Endothelial cell of umbilical vein (primary cell): Measurements from ENCODE around the gene RASA1. TPM values are rescaled to one million over a fixed set of nuclear protein-coding genes. Genes with fewer than 3 reads are reported as not detected.

Experiments
- BruUV-seq: library from RNA; stranded (reverse); fragments of 400-500 nt; replicated peaks from 2 replicates; lab custom pipeline; 2021; lab: Mats Ljungman, UMichigan
- CTCF ChIA-PET: fragments of 300-600, 350-600 bp; sonication (Branson Sonifier 250); formaldehyde crosslinking; loops from one replicate; lab custom pipeline; 2021; ENCODE audit warnings: antibody characterized with exemption, inconsistent platforms; lab: Charles Lee
- POLR2A ChIA-PET: fragments of 300-600, 350-600 bp; sonication (Branson Sonifier 250); formaldehyde crosslinking; loops from one replicate; lab custom pipeline; 2021; ENCODE audit warnings: antibody characterized with exemption, inconsistent platforms; lab: Charles Lee
- DNase-seq: peaks from one replicate; pipeline ENCODE4 v3.0.0-alpha.2; 2011; ENCODE audit warnings: low read depth, low spot score
- FAIRE-seq: peaks from 2 replicates; lab custom pipeline; 2011; peaks lifted over from hg19 to GRCh38; lab: Jason Lieb, UNC
- H2AFZ ChIP-seq: 2 replicates; pipeline ENCODE4 v1.6.0; 2012; ENCODE audit warnings: low read depth, low read length, control low read depth, inconsistent platforms
- H3K27ac ChIP-seq: 2 replicates; pipeline ENCODE4 v1.5.1; 2011; ENCODE audit warnings: low read depth, mild to moderate bottlenecking, control low read depth, low read length, moderate library complexity; ENCODE audit not compliant: insufficient read depth
- H3K27me3 ChIP-seq, 2 experiments: 2 replicates each; pipeline versions ENCODE4 v1.6.0 to v1.6.1; 2011; ENCODE audit warnings: low read length in 2 of 2, mixed read lengths in 1 of 2; ENCODE audit not compliant: control insufficient read depth in 2 of 2, insufficient read depth in 2 of 2
- H3K36me3 ChIP-seq, 2 experiments: 2 replicates in 1 of 2; 3 replicates in 1 of 2; pipeline ENCODE4 v1.5.1; 2011; ENCODE audit warnings: low read length in 2 of 2, mild to moderate bottlenecking in 1 of 2, moderate library complexity in 1 of 2; ENCODE audit not compliant: control insufficient read depth in 2 of 2, insufficient read depth in 2 of 2; ENCODE audit errors: extremely low read depth in 1 of 2
- H3K4me1 ChIP-seq: 3 replicates; pipeline ENCODE4 v1.5.1; 2011; ENCODE audit warnings: mild to moderate bottlenecking, low read length; ENCODE audit not compliant: control insufficient read depth, insufficient read depth; ENCODE audit errors: extremely low read depth
- H3K4me2 ChIP-seq: 2 replicates; pipeline ENCODE4 v1.6.1; 2011; ENCODE audit warnings: low read length, control low read depth, mixed read lengths; ENCODE audit not compliant: insufficient read depth
- H3K4me3 ChIP-seq, 3 experiments: fragments of 200-600 bp in 1 of 3; sonication (generic), shearing (Covaris generic) in 1 of 3; replicated peaks in 1 of 3; 2 replicates each; pipeline ENCODE4 v1.5.1; 2011 to 2016; ENCODE audit warnings: control low read depth in 3 of 3, low read length in 3 of 3, mild to moderate bottlenecking in 2 of 3, inconsistent platforms in 1 of 3, low read depth in 1 of 3, moderate library complexity in 1 of 3; ENCODE audit not compliant: insufficient read depth in 1 of 3
- H3K79me2 ChIP-seq: 2 replicates; pipeline ENCODE4 v1.6.0; 2012; ENCODE audit warnings: low read length, inconsistent platforms; ENCODE audit not compliant: control insufficient read depth, insufficient read depth
- H3K9ac ChIP-seq: replicated peaks from 2 replicates; pipeline ENCODE3; 2011; ENCODE audit warnings: low read length, control low read depth; ENCODE audit not compliant: insufficient read depth; ENCODE audit errors: extremely low read depth
- H3K9me1 ChIP-seq: replicated peaks from 3 replicates; pipeline ENCODE4 v1.6.0; 2011; ENCODE audit warnings: mild to moderate bottlenecking, low read length; ENCODE audit not compliant: control insufficient read depth, insufficient read depth; ENCODE audit errors: extremely low read depth
- H3K9me3 ChIP-seq: replicated peaks from 2 replicates; pipeline ENCODE4 v1.5.1; 2012; ENCODE audit warnings: low read length, inconsistent platforms; ENCODE audit not compliant: control insufficient read depth, insufficient read depth
- H4K20me1 ChIP-seq: replicated peaks from 2 replicates; pipeline ENCODE3; 2011; ENCODE audit warnings: mild to moderate bottlenecking, low read length; ENCODE audit not compliant: control insufficient read depth, insufficient read depth; ENCODE audit errors: extremely low read depth
- EZH2 ChIP-seq: IDR thresholded peaks from 2 replicates; pipeline ENCODE4 v1.6.1; 2012; ENCODE audit warnings: borderline replicate concordance, low read depth, mild to moderate bottlenecking, moderate library complexity, low read length, inconsistent platforms; ENCODE audit not compliant: severe bottlenecking
- FOS ChIP-seq: IDR thresholded peaks from 2 replicates; pipeline ENCODE4 v1.6.1; 2011; ENCODE audit warnings: mild to moderate bottlenecking, low read length, moderate library complexity, borderline replicate concordance; ENCODE audit not compliant: insufficient read depth
- GATA2 ChIP-seq: IDR thresholded peaks from 2 replicates; pipeline ENCODE4 v1.7.0; 2011; ENCODE audit warnings: low read depth, mild to moderate bottlenecking, moderate library complexity, mixed read lengths, low read length; ENCODE audit not compliant: insufficient read length, insufficient read depth
- JUN ChIP-seq: IDR thresholded peaks from 2 replicates; pipeline ENCODE4 v1.6.1; 2011; ENCODE audit warnings: borderline replicate concordance, low read depth; ENCODE audit not compliant: insufficient read length, insufficient read depth
- MYC ChIP-seq: IDR thresholded peaks from one replicate; pipeline ENCODE4 v1.6.1; 2011; ENCODE audit warnings: mild to moderate bottlenecking, low read depth, low read length
- POLR2A ChIP-seq: IDR thresholded peaks from 2 replicates; pipeline ENCODE4 v1.6.1; 2012; ENCODE audit warnings: low read depth, mild to moderate bottlenecking, control low read depth, low read length
- POLR2AphosphoS5 ChIP-seq: IDR thresholded peaks from 2 replicates; pipeline ENCODE4 v1.6.1; 2012; ENCODE audit warnings: low read depth, mild to moderate bottlenecking, control low read depth, low read length, moderate library complexity; ENCODE audit not compliant: insufficient read depth
- dilution Hi-C: fragments of 300-500 bp; cut with MboI; formaldehyde crosslinking; loops from one replicate; pipeline ENCODE4 v1.15.0; 2019; ENCODE audit warnings: low sequenced_read_pairs; ENCODE audit not compliant: extremely low pct_ligation_motif_present
- intact Hi-C: fragments of 100-400 bp; cut with micrococcal nuclease; formaldehyde crosslinking; loops from one replicate; pipeline ENCODE4 v1.10.0; 2022
- polyA plus RNA-seq, 4 experiments: library from polyadenylated mRNA; depleted of rRNA in 3 of 4; stranded (reverse) in 3 of 4; unstranded in 1 of 4; fragments of >200 nt; gene quantifications; 2 replicates each; pipeline versions ENCODE4 v1.2.1 to v1.2.3, GENCODE V29; 2011 to 2012; ENCODE audit warnings: missing spikeins in 1 of 4
- total RNA-seq: library from RNA; stranded (reverse); gene quantifications from 2 replicates; pipeline ENCODE4 v1.2.3, GENCODE V29; 2021
- TF ChIP-seq, protein P1 (sequence below): IDR thresholded peaks from 2 replicates; pipeline ENCODE4 v1.6.1; 2011; ENCODE audit not compliant: insufficient read depth, insufficient read length
- TF ChIP-seq, protein P2 (sequence below), 2 donors: IDR thresholded peaks; 1 replicate in 1 of 2; 2 replicates in 1 of 2; pipeline ENCODE4 v1.5.1; 2011; ENCODE audit warnings: low read length in 2 of 2, mild to moderate bottlenecking in 2 of 2, moderate library complexity in 2 of 2, control low read depth in 1 of 2, inconsistent platforms in 1 of 2, low read depth in 1 of 2; ENCODE audit not compliant: insufficient read depth in 1 of 2; ENCODE audit errors: extremely low read depth in 1 of 2

RASA1 gene
- total and polyA plus RNA-seq, 2 donors (not counting 3 experiments of a cell fraction or from before 2014, with no cell fraction given), result 23.1 to 42.0 TPM

DNA sequence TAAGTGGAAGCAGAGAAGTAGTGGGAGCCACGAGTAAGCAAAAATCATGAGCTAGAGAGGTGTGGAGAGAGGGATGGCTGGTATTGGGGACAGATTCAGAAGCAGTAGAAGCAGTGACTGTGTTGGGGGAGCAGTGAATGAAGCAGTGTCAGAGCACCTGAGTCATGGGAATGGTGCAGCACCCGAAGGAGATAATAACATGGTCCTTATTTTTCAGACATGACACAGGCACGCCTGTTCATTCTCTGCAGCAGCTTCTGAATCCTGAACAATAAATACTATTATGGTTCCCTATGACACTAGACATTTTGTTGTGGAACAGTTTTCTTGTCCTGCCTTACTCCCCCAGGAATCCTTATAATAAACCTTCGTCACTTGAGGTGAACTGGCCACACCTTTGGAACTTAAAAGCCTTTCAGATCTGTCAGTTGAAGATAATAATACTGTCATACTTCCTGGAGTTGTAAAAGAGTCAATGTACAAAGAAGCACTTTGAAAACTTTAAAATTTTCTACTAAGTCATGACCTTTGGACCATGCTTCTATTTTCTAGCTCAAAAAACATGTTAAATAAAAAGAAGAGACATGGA is 7.0 kb upstream of the RASA1 start:
- ChIA-PET POLR2A (no interaction called here), CTCF (interaction anchor here (1.4 to 1.6 kb wide), 2 partner anchors 65 to 140 kb away, joined by 4 to 6 read pairs; no protein-coding TSS in a partner anchor)
- no peaks in the 10 kb centered on the region for H3K36me3 ChIP-seq
- no peak for DNase-seq
- TF ChIP-seq POLR2A (no peak), JUN (no peak), GATA2 (no peak), EZH2 (no peak), MYC (no peak), FOS (no peak), POLR2AphosphoS5 (no peak)
- TF ChIP-seq, protein P1, sequence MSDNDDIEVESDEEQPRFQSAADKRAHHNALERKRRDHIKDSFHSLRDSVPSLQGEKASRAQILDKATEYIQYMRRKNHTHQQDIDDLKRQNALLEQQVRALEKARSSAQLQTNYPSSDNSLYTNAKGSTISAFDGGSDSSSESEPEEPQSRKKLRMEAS, result no peak
- TF ChIP-seq, protein P2, sequence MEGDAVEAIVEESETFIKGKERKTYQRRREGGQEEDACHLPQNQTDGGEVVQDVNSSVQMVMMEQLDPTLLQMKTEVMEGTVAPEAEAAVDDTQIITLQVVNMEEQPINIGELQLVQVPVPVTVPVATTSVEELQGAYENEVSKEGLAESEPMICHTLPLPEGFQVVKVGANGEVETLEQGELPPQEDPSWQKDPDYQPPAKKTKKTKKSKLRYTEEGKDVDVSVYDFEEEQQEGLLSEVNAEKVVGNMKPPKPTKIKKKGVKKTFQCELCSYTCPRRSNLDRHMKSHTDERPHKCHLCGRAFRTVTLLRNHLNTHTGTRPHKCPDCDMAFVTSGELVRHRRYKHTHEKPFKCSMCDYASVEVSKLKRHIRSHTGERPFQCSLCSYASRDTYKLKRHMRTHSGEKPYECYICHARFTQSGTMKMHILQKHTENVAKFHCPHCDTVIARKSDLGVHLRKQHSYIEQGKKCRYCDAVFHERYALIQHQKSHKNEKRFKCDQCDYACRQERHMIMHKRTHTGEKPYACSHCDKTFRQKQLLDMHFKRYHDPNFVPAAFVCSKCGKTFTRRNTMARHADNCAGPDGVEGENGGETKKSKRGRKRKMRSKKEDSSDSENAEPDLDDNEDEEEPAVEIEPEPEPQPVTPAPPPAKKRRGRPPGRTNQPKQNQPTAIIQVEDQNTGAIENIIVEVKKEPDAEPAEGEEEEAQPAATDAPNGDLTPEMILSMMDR (IDR thresholded peaks at IDR 0.05; ENCODE audit: extremely low read depth in 1 of 2, insufficient read depth in 1 of 2, low read depth in 1 of 2, low read length in 2 of 2), result no peak
- H3K27ac ChIP-seq, result no peak overlapping the region
- H3K4me3 ChIP-seq, result no peak overlapping the region
- no peaks in the 10 kb centered on the region for H3K79me2 ChIP-seq
- dilution Hi-C loops (no loop called here), intact Hi-C loops (no loop called here)
- no peak overlapping the region for H3K4me2 ChIP-seq
- no peak overlapping the region for H2AFZ ChIP-seq
- H3K9me3 ChIP-seq, result no peaks in the 10 kb centered on the region
- H3K9me1 ChIP-seq, result no peaks in the 10 kb centered on the region
- no peak overlapping the region for H3K9ac ChIP-seq
- no peaks in the 10 kb centered on the region for H4K20me1 ChIP-seq
- peaks cover 0 to 2% of the 10 kb centered on the region in 2 experiments for H3K27me3 ChIP-seq
- no peaks in the 10 kb centered on the region for H3K4me1 ChIP-seq
- no TSS peak for BruUV-seq
- no peak for FAIRE-seq
